ENCODE results near the gene CNIH4. TPM values are rescaled to one million over a fixed set of nuclear protein-coding genes. Genes with fewer than 3 reads are reported as not detected.
A peak's percentile ranks its signal among the peaks of the same experiment; 100 is the strongest.

Gene CNIH4
- total and polyA plus RNA-seq, 2 of the 4 experiments (the other 2 are of a cell fraction): 29.7 to 73.1 TPM

DNA sequence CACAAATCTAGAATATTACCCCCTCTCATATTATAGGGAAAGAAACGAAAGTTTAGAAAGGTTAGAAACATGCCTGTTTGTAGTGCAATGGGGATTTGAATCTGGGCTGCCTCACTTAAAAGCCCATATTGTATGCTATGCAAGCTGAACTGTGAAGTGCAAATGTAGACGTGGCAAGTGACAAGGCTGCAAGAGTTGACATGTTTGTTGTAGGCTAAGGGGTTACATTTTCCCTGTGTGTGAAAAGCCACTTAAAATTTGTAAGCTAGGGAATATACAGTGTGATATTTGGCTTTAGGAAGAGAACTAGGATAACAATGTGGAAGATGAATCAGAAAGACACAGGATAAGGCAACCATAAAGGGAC, 48.9 kb downstream of the CNIH4 start:
- Histone ChIP-seq H4K91ac (ENCODE audit: insufficient read depth, low read depth, low read length) (no peak overlapping the region), H3K23ac (ENCODE audit: low read depth, low read length) (no peak overlapping the region), H3K4me1 (ENCODE audit: control insufficient read depth, insufficient read depth, low read length) (peaks cover 5% of the 10 kb centered on the region; the same call in 1 of the 2 replicates), H2BK20ac (ENCODE audit: low read depth, low read length) (no peak overlapping the region), H3K56ac (ENCODE audit: extremely low read depth, insufficient read depth, low read length) (no peak overlapping the region), H3K9ac (ENCODE audit: low read depth, low read length) (no peak overlapping the region), H2BK15ac (ENCODE audit: low read depth, low read length) (no peak overlapping the region), H3K27ac (ENCODE audit: insufficient read depth, low read length) (no peak overlapping the region), H3K9me1 (ENCODE audit: insufficient read depth, low read length) (no peaks in the 10 kb centered on the region), H2AFZ (replicated peaks; ENCODE audit: low read length, poor library complexity) (no peak overlapping the region), H2AK5ac (ENCODE audit: low read depth, low read length) (no peak overlapping the region), H4K5ac (ENCODE audit: low read depth, low read length) (no peak overlapping the region), H3K4ac (ENCODE audit: low read depth, low read length) (no peak overlapping the region), H2BK120ac (ENCODE audit: low read depth, low read length) (no peak overlapping the region), H3K9me3 (ENCODE audit: control insufficient read depth, insufficient read depth, low read length) (no peaks in the 10 kb centered on the region), H4K20me1 (ENCODE audit: insufficient read depth, low read length) (peaks cover 15% of the 10 kb centered on the region), H3K4me2 (ENCODE audit: low read depth, low read length) (no peak overlapping the region), H3K79me1 (ENCODE audit: low read depth in 1 of 2, low read length in 2 of 2) (peaks cover 17 to 28% of the 10 kb centered on the region in 2 experiments), H2AK9ac (replicated peaks; ENCODE audit: low read depth, low read length, poor library complexity) (no peak overlapping the region), H4K8ac (ENCODE audit: low read depth in 2 of 2, low read length in 2 of 2) (no peak overlapping the region), H2BK5ac (ENCODE audit: low read depth, low read length, poor library complexity, severe bottlenecking) (peak overlapping the region; percentile 38), H3K14ac (replicated peaks; ENCODE audit: low read depth, low read length) (no peak overlapping the region), H3K27me3 (ENCODE audit: control insufficient read depth, insufficient read depth, low read length) (no peaks in the 10 kb centered on the region), H3K36me3 (ENCODE audit: control insufficient read depth, insufficient read depth, low read length) (peaks cover 48% of the 10 kb centered on the region), H3K18ac (ENCODE audit: low read depth, low read length) (no peak overlapping the region), H3K4me3 (ENCODE audit: insufficient read depth, low read depth, low read length) (no peak overlapping the region)
- BruUV-seq (replicated peaks): no TSS peak
- TF ChIP-seq POLR2A (IDR thresholded peaks at IDR 0.05; ENCODE audit: low read depth, low read length) (no peak), RCOR1 (IDR thresholded peaks at IDR 0.05; ENCODE audit: insufficient replicate concordance, low read length) (no peak), CEBPB (IDR thresholded peaks at IDR 0.05; ENCODE audit: low read depth, low read length) (no peak), SMC3 (IDR thresholded peaks at IDR 0.05; ENCODE audit: low read depth, low read length) (no peak), FOS (IDR thresholded peaks at IDR 0.05; ENCODE audit: low read depth, low read length) (no peak)
- TF ChIP-seq, protein P1, sequence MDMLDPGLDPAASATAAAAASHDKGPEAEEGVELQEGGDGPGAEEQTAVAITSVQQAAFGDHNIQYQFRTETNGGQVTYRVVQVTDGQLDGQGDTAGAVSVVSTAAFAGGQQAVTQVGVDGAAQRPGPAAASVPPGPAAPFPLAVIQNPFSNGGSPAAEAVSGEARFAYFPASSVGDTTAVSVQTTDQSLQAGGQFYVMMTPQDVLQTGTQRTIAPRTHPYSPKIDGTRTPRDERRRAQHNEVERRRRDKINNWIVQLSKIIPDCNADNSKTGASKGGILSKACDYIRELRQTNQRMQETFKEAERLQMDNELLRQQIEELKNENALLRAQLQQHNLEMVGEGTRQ (IDR thresholded peaks at IDR 0.05; ENCODE audit: low read depth, low read length): no peak
- in situ Hi-C loops (cut with MboI; ENCODE audit: low sequenced_read_pairs): no loop called here
- intact Hi-C loops (cut with micrococcal nuclease): no loop called here
- 67% methylated on average over 1 of the region's 2 CpGs; no CpG with 5 or more reads in 1 of the 2 experiments for WGBS, 2 experiments (ENCODE audit: extremely low coverage in 2 of 2, insufficient read length in 1 of 2)
- CTCF ChIA-PET: no interaction called here
- DNase-seq (no peak), ATAC-seq (ENCODE audit: low read depth) (no peak)
- dilution Hi-C loops (cut with HindIII; ENCODE audit: low sequenced_read_pairs, unreplicated experiment): no loop called here
- POLR2A ChIA-PET (ENCODE audit: unreplicated experiment): no interaction called here
